CD4-positive, alpha-beta T cell treated with Interferon alpha-2 for 1 hour (primary cell): ENCODE measurements around the gene CAMKV.
"Not testable (repeated sequence)": the region's sequence is repeated elsewhere in the genome, so short reads cannot be mapped to it uniquely, and the experiment has no call there.

Experiments used
- DNase-seq, 2 donors: peaks; one replicate each; pipeline ENCODE4 v3.0.0-alpha.2; 2020 to 2022

The CAMKV gene, protein sequence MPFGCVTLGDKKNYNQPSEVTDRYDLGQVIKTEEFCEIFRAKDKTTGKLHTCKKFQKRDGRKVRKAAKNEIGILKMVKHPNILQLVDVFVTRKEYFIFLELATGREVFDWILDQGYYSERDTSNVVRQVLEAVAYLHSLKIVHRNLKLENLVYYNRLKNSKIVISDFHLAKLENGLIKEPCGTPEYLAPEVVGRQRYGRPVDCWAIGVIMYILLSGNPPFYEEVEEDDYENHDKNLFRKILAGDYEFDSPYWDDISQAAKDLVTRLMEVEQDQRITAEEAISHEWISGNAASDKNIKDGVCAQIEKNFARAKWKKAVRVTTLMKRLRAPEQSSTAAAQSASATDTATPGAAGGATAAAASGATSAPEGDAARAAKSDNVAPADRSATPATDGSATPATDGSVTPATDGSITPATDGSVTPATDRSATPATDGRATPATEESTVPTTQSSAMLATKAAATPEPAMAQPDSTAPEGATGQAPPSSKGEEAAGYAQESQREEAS

GRCh38 chr3:49869525-49870126, at the start of gene CAMKV:
TSS of gene CAMKV (minus strand) at chr3:49869906. CDS start at chr3:49862388, 7,518 bp downstream.
- peak; percentile 12 to 27 for DNase-seq

DNA sequence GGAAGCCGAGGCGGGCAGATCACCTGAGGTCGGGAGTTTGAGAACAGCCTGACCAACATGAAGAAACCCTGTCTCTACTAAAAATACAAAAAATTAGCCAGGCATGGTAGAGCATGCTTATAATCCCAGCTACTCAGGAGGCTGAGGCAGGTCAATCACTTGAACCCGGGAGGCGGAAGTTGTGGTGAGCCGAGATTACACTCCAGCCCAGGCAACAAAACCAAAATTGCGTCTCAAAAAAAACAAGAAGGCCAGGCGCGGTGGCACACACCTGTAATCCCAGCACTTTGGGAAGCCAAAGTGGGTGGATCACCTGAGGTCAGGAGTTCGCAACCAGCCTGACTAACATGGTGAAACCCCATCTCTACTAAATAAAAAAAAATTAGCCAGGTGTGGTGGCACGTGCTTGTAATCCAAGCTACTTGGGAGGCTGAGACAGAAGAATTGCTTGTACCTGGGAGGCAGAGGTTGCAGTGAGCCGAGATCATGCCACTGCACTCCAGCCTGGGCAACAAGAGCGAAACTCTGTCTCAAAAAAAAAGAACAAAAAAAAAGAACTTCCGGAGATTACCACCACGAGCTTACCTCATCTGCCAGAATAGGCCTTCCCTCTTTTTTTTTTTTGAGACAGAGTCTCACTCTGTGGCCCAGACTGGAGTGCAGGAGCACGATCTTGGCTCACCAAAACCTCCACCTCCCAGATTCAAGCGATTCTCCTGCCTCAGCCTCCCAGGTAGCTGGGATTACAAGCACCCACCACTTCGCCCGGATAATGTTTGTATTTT, 48.3 kb upstream of the CAMKV start:
- DNase-seq = not testable (repeated sequence)

GRCh38 chr3:49916686-49917085, 47.0 kb upstream of the CAMKV start:
- DNase-seq = no peak

- DNase-seq = no peak
These were observed 45.2 kb upstream of the CAMKV start for GRCh38 chr3:49914906-49915305.

DNA sequence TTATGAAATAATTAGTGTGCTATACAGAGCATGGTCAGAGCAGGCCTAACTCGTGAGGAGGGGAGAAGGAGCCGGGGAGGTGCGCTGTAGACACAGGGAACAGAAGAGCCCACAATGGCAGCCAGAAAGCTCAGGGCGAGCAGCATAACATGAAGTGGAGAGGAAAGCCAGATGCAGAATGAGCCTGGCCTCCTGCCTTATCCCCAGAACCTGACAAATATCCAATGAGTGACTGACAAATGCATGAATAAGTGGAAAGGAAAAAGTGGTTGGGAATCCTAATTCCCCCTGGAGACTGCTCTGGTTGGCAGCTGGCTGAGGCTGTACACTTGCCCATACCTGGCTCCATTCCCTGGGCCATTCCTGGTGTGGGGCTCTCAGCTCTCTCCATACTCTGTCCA, 43.2 kb upstream of the CAMKV start:
- DNase-seq = no peak

DNA sequence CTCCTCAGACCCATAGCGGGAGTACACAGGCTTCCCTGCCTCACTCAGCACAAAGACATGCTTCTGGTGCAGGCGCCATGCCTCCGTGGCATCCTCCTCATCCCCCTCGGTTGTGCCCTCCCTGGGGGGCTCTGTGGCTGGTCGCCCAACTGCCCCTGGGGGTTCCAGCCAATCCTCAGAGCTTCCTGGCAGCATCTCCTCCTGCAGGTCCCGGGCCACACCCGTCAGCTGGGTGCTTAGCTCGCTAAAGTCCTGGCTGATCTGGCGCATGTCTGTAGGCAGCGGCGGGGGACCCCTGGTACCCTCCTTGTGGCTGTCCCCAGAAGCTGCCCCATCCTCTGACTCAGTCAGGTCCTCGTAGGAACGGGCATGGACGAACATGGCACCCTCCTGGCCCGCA, 41.9 kb upstream of the CAMKV start:
- DNase-seq = no peak

- no peak for DNase-seq
These were observed 41.4 kb upstream of the CAMKV start for GRCh38 chr3:49911124-49911420.

- DNase-seq = no peak
These were observed 40.9 kb upstream of the CAMKV start for GRCh38 chr3:49910409-49911123.

DNA sequence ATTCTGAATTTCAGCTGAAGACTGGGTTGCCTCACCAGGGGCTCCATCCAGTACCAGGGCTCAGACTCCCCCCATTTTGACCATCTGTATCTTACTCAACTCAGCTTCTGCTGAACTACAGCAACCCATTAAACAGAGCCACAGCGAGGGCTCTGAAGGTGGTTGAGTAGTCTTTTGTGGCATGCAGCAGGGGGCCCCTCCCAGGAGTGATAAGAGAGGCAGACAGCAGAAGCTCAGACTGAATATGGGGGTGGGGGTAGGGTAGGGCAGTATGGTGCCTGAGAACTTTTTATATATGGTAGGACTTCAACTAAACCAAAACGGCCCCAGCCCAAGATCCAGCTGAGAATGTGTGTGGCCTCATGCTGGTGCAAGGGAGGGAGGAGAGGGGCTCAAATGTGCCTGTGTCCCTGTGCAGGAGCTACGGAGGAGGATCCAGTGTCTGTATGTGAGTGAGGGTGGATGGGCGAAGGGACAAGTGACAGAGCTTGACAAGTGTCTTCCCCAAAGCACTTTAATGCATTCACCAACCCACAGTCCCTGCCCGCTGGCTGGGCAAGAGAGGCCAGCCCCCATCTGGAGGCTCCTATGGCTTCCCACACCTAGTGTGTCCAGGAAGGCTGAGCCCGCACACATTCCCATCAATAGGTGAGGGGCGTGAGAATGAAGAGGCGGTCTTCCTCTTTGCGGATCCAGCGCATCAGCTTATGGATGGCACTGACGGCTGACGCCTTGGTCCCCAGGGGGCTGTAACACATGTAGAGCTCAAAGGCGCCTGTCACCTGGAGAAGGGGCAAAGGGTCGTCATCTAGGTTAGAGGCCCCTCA, 38.9 kb upstream of the CAMKV start:
- DNase-seq = no peak

GRCh38 chr3:49906073-49906743, 36.5 kb upstream of the CAMKV start:
- DNase-seq = peak; percentile 30 to 55

DNA sequence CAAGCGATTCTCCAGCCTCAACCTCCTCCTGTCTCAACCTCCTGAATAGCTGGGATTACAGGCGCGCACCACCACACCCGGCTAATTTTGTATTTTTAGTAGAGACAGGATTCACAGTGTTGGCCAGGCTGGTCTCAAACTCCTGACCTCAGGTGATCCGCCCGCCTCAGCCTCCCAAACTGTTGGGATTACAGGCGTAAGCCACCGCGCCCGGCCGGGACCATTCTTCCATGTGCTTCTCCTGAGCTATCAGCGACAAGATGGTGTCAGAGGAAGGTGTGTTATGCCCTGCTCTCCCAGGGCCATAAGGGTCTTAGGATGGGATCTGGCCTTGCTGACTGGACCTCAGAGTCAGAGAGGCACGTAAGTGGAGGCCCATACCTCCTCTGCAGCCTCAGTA, 34.7 kb upstream of the CAMKV start:
- not testable (repeated sequence) for DNase-seq

DNA sequence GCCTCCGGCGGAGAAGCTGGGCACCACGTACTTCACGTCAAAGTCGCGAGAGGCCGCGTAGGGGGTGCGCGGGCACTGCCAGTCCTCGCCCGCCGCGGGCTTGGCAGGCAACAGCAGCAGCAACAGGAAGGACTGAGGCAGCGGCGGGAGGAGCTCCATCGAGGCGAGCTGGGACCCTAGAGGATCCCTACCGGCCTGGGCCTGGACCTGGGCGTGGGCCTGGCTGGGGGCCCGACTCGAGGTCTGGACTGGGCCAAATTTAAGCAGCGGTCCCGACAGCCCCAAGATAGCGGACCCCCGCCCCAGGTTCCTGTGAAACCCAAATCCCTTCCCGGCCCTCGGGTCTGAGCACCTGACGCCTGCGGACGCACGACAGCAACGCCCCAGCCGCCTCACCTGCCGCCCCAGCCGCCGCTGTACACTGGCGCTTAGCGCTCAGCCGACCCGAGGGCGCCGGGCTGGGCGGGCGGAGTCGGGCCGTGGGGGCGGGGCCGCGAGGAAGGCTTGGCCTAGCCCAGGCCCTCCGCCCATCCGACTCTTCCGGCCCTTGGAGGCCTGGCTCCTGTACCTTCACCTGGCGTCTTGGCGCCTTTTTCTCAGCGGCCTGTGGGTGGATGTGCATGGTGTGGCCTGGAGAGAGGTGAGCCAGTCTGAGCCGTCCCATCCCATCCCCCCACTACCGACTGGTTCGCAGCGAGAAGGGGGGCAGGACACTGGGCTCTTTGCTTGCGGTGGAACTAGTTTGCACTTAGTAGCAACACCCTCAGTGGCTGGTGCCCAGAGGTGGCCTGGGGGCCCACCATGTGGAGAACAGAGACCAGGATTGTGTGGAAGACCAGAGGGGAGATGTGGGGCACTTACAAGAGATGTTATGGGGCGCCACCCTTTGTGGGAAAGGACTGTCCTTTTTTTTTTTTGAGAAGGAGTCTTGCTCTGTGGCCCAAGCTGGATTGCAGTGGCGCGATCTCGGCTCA, 34.0 kb upstream of the CAMKV start, which contains the start of gene MST1R:
TSS of gene MST1R (minus strand) at position 423 of the 974 bp plus-strand sequence. CDS start at position 159, 264 bp downstream.
- DNase-seq = peak; percentile 79 to 88

DNA sequence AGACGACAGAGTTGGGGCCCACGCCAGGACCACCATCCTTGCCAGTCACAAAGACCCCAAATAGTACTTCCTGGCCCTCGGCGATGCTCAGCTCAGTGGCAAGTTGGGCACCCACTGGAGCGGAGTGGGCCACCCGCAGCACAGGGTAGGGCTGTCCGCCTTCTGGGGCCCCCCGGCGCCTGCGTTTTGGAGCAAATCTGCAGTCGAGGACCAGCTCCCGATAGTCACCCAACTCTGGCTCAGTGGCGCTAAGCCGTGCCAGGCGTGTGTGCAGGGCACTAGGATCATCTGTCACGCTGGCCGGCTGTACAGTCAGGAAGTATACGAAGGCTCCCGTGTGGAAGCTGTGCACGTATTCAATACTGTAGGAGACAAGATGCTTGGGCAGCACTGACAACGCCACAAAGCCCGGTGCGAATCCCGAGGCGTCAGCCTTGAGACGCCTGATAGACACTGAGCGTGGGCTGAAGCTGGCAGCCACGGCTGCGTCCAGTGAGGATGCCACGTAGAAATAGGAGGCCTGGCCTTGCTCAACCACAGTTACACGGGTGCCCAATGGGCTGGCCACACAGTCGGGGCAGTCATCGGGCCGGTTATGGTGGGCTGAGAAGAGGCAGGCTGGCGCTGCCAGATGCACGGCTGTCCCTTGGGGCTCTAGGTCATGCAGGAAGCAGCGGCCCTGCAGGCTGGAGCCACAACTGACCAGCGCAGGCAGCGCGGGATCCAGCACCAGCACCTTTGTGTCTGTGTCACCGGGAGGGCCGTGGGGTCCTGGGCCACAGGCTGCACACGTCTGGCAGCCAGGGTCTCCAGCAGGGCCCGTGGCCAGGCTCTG, 33.0 kb upstream of the CAMKV start:
- no peak for DNase-seq

DNA sequence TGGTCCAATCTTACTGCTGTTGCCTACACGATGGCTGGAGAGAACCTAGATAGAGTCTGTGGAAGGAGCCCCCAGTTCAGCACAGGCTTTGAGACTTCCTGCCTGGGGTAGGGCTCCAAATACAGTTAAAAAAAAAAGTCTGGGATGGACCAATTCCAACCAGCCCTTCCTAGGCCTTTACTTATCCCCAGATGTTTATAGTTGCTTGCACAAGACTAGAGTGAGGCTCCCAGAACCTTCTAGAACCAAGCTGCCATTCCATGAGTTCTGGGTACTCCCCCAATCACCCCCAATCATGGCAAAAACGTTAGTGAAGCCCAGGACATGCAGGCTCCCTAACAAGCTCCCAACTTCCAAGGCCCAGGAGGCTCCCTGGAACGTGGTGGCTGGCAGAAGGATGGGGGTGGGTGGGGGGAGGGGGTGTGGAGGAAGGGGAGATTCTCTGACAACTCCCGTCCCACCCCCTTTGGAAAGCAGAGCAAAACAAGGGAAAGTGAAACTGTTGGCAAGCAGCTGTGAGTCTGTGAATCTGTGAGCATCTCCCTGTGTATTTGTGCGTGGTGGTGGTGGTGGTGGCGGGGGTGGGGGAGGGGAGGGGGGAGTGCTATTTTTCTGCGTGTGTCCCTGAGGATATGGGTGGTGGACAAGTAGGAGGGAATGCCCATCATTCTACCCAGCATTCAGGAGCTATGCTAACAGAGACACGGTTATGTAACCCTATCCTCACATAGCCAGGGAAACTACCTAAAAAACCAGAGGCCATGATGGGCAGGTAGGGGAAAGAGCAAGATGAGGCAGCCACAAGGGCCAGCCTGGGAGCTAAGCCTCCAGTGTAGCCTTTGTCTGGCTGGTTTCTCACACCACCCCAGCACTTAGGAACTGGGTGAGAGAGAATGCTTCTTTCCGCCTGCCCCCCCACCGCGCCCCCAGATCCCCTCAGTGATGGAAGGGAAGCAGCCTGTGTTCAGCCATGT, 31.9 kb upstream of the CAMKV start:
- DNase-seq = no peak

DNA sequence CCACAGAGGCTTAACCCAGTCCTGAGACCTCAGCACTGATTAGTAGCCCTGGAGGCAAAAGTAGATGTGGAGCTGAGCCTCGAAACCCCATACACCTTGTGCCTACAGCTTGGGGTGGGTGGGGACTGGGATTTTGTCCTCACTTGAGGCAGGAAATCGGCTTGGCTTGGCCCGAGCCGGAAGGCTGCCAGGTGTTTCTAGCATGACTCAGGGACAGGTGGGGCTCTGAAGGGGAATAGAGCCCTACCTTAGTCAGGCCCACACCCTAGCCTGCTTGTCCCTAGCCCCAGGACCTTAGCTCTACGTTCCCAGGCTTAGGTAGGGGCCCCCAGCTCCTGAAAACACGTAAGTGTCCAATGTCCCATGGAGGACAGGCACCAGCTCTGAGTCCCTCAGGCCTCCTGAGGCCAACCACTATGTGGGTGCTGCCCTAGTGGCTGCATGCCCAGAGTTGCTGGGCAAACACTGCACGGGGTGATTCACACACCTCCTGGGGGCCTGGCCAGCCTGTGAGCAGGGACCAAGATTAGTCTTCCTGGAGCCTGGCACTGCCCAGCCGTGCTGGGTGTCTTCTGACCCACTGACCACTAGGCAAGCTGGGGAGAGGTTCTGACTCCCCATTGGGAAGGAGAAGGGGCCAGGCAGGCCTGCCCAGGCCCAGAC, 30.9 kb upstream of the CAMKV start:
- no peak for DNase-seq

- no peak for DNase-seq
These were observed 30.1 kb upstream of the CAMKV start for GRCh38 chr3:49899815-49900214.

- DNase-seq = no peak
These were observed 29.3 kb upstream of the CAMKV start for GRCh38 chr3:49898991-49899390.
